Gastrocnemius medialis (tissue), 4 donors: ENCODE results near the gene RNF19B. TPM values are rescaled to one million over a fixed set of nuclear protein-coding genes. Genes with fewer than 3 reads are reported as not detected.
"Not testable (repeated sequence)": the region's sequence is repeated elsewhere in the genome, so short reads cannot be mapped to it uniquely, and the experiment has no call there.

Source experiments
- ATAC-seq, 2 donors: fragments of 150-250 bp; one replicate each; pipeline ENCODE4 v1.9.1; 2016
- DNase-seq, 2 donors: peaks; one replicate each; pipeline ENCODE4 v3.0.0-alpha.2; 2019
- H3K27ac ChIP-seq, 4 donors: fragments of 200-600 bp; sonication (generic); 1 replicate in 1 of 4; 2 replicates in 3 of 4; pipeline ENCODE4 v1.5.1; 2016 to 2018; ENCODE audit warnings: mild to moderate bottlenecking in 2 of 4, moderate library complexity in 1 of 4
- H3K27me3 ChIP-seq, 3 donors: fragments of 200-600 bp; sonication (generic) in 2 of 3; 1 replicate in 1 of 3; 2 replicates in 2 of 3; pipeline versions ENCODE4 v1.5.1 to v1.6.0; 2016 to 2019; ENCODE audit warnings: mild to moderate bottlenecking in 1 of 3, moderate library complexity in 1 of 3
- H3K36me3 ChIP-seq, 2 donors: fragments of 200-600 bp; sonication (generic) in 1 of 2; one replicate each; pipeline ENCODE4 v1.5.1; 2017 to 2018
- H3K4me1 ChIP-seq, 2 donors: fragments of 200-600 bp; sonication (generic) in 1 of 2; one replicate each; pipeline ENCODE4 v1.5.1; 2016 to 2017; ENCODE audit warnings: mild to moderate bottlenecking in 2 of 2
- H3K4me3 ChIP-seq, 4 donors: fragments of 200-600 bp; sonication (generic) in 3 of 4; 1 replicate in 1 of 4; 2 replicates in 3 of 4; pipeline ENCODE4 v1.5.1; 2016 to 2019; ENCODE audit warnings: mild to moderate bottlenecking in 2 of 4
- H3K9me3 ChIP-seq, 3 donors: fragments of 200-600 bp; sonication (generic) in 2 of 3; 1 replicate in 1 of 3; 2 replicates in 2 of 3; pipeline ENCODE4 v1.5.1; 2016 to 2019
- CTCF ChIP-seq, 5 experiments: fragments of 450-650 bp in 3 of 5; fragments of 200-600 bp in 2 of 5; sonication (generic) in 2 of 5; IDR thresholded peaks in 4 of 5; conservative IDR thresholded peaks in 1 of 5; 1 replicate in 4 of 5; 2 replicates in 1 of 5; pipeline ENCODE4 v1.5.1; 2016 to 2019; ENCODE audit warnings: antibody characterized with exemption in 5 of 5, mild to moderate bottlenecking in 3 of 5, moderate library complexity in 3 of 5
- POLR2A ChIP-seq, 2 donors: fragments of 450-650 bp; IDR thresholded peaks; one replicate each; pipeline ENCODE4 v1.6.1; 2017; ENCODE audit warnings: antibody characterized with exemption in 2 of 2, mild to moderate bottlenecking in 2 of 2, moderate library complexity in 2 of 2
- in situ Hi-C, 4 donors: fragments of 200-750 bp; cut with MboI; loops; one replicate each; pipeline versions ENCODE4 v1.15.0 to v1.8.0; 2017; ENCODE audit warnings: low sequenced_read_pairs in 4 of 4
- intact Hi-C: fragments of 100-400 bp; cut with DNase I; formaldehyde crosslinking; loops from one replicate; pipeline ENCODE4 v1.15.1; 2023; ENCODE audit warnings: low total_unique reads
- total RNA-seq, 4 donors: library from RNA; depleted of rRNA; stranded (reverse); fragments of >200 nt; gene quantifications; one replicate each; pipeline versions ENCODE4 v1.1.0 to v1.2.3, GENCODE V29; 2016

The RNF19B gene
- total RNA-seq, 4 donors from 2014 or later: 22.7 to 34.4 (median 28.6) TPM

GRCh38 chr1:32997381-32997891 is 32.8 kb upstream of the RNF19B start:
- intact Hi-C loops: no loop called here
- DNase-seq (no peak), ATAC-seq (no peak)
- Histone ChIP-seq H3K36me3 (no peaks in the 10 kb centered on the region), H3K27ac (peak overlapping the region in 2 of 4 donors; percentile 18), H3K27me3 (no peaks in the 10 kb centered on the region), H3K4me3 (no peak overlapping the region), H3K9me3 (no peaks in the 10 kb centered on the region), H3K4me1 (peaks cover 28 to 37% of the 10 kb centered on the region in 2 donors)
- in situ Hi-C loops: no loop called here
- TF ChIP-seq POLR2A (IDR thresholded peaks at IDR 0.05) (no peak), CTCF (IDR thresholded peaks at IDR 0.05 in 4 of 5, conservative IDR thresholded peaks at IDR 0.05 in 1 of 5) (no peak)

- H3K36me3 ChIP-seq, H3K4me3 ChIP-seq, DNase-seq, ATAC-seq, in situ Hi-C loops, H3K27me3 ChIP-seq, H3K9me3 ChIP-seq, intact Hi-C loops: not testable (repeated sequence)
- H3K4me1 ChIP-seq: peaks cover 37 to 44% of the 10 kb centered on the region in 2 donors
- H3K27ac ChIP-seq: peak overlapping the region in 1 of 4 donors; percentile 22
Measured at GRCh38 chr1:32993324-32993636, 28.7 kb upstream of the RNF19B start.

- H3K4me3 ChIP-seq: no peak overlapping the region
- intact Hi-C loops: no loop called here
- H3K27ac ChIP-seq: peak overlapping the region; percentile 22 to 61 (median 33)
- DNase-seq (peak; percentile 45 to 79), ATAC-seq (peak; percentile 35 to 71)
- H3K36me3 ChIP-seq: no peaks in the 10 kb centered on the region
- no peaks in the 10 kb centered on the region for H3K9me3 ChIP-seq
- in situ Hi-C loops: no loop called here
- TF ChIP-seq CTCF (IDR thresholded peaks at IDR 0.05 in 4 of 5, conservative IDR thresholded peaks at IDR 0.05 in 1 of 5) (no peak), POLR2A (IDR thresholded peaks at IDR 0.05) (no peak)
- no peaks in the 10 kb centered on the region for H3K27me3 ChIP-seq
- peaks cover 33 to 39% of the 10 kb centered on the region in 2 donors for H3K4me1 ChIP-seq
Measured at GRCh38 chr1:32992489-32993323, 28.1 kb upstream of the RNF19B start.

GRCh38 chr1:32991819-32992488 is 27.3 kb upstream of the RNF19B start:
- Histone ChIP-seq H3K4me1 (peaks cover 27 to 35% of the 10 kb centered on the region in 2 donors), H3K9me3 (no peaks in the 10 kb centered on the region), H3K27ac (peak overlapping the region; percentile 17 to 61 (median 24)), H3K36me3 (no peaks in the 10 kb centered on the region), H3K27me3 (no peaks in the 10 kb centered on the region), H3K4me3 (no peak overlapping the region)
- no peak for DNase-seq
- ATAC-seq: no peak
- intact Hi-C loops (no loop called here), in situ Hi-C loops (no loop called here)
- TF ChIP-seq CTCF (IDR thresholded peaks at IDR 0.05 in 4 of 5, conservative IDR thresholded peaks at IDR 0.05 in 1 of 5) (no peak), POLR2A (IDR thresholded peaks at IDR 0.05) (no peak)

GRCh38 chr1:32991386-32991785 is 26.8 kb upstream of the RNF19B start:
- DNase-seq: no peak
- in situ Hi-C loops: no loop called here
- Histone ChIP-seq H3K9me3 (no peaks in the 10 kb centered on the region), H3K36me3 (no peaks in the 10 kb centered on the region), H3K4me1 (peaks cover 27 to 35% of the 10 kb centered on the region in 2 donors), H3K27ac (peak overlapping the region in 2 of 4 donors; percentile 27 to 61), H3K4me3 (no peak overlapping the region), H3K27me3 (no peaks in the 10 kb centered on the region)
- no peak for ATAC-seq
- intact Hi-C loops: no loop called here
- TF ChIP-seq CTCF (IDR thresholded peaks at IDR 0.05 in 4 of 5, conservative IDR thresholded peaks at IDR 0.05 in 1 of 5) (no peak), POLR2A (IDR thresholded peaks at IDR 0.05) (no peak)
